ENCODE measurements around the gene PRAMEF2.
"Not testable (repeated sequence)": the region's sequence is repeated elsewhere in the genome, so short reads cannot be mapped to it uniquely, and the experiment has no call there.

The PRAMEF2 gene, protein sequence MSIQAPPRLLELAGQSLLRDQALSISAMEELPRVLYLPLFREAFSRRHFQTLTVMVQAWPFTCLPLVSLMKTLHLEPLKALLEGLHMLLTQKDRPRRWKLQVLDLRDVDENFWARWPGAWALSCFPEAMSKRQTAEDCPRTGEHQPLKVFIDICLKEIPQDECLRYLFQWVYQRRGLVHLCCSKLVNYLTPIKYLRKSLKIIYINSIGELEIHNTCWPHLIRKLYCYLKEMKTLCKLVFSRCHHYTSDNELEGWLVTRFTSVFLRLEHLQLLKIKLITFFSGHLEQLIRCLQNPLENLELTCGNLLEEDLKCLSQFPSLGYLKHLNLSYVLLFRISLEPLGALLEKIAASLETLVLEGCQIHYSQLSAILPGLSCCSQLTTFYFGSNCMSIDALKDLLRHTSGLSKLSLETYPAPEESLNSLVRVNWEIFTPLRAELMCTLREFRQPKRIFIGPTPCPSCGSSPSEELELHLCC

DNA sequence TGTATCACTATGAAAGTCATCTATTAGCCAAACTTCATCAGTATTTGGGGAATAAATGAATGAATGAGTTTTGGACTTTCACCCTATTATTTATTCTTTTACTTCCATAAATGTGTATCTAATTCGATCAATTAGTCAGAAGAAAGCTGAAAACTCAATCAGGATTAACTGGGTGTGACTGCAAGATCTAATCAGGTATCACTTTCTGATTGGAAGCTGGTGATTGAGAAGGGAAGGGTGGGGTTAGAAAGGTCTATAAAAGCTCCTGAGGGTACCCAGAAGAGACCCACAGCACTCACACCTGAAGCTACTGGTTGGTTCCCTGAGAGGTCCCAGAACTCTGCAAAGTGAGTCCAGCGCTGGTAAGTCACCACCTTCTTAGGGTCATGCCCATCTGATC is at the start of gene PRAMEF2:
Gene PRAMEF2 (plus strand): TSS at position 301 of the 400 bp plus-strand sequence. CDS start 1,924 bp downstream, outside the sequence.
- not testable (repeated sequence) for DNase-seq (ENCODE audit: low read depth)

DNA sequence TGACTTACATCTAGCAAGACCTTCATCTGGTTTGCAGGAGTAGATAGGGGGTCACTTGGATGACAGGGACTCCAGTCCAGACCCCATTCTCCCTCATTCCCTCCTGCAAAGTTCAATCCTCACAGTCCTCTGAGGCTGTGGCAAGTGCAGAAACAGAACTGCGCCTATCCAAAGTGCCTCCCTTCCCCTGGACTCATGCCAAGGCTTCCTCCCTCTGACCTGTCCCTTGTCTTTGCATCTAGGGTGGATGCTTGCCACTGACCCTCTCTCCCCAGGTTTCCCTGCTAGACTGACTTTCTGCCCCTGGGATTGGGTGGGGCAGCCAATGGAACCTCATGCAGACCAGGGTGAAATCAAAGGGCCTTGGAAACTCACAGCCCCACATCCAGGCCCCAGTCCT is 47.0 kb upstream of the PRAMEF2 start:
- DNase-seq (ENCODE audit: low read depth), result no peak

DNA sequence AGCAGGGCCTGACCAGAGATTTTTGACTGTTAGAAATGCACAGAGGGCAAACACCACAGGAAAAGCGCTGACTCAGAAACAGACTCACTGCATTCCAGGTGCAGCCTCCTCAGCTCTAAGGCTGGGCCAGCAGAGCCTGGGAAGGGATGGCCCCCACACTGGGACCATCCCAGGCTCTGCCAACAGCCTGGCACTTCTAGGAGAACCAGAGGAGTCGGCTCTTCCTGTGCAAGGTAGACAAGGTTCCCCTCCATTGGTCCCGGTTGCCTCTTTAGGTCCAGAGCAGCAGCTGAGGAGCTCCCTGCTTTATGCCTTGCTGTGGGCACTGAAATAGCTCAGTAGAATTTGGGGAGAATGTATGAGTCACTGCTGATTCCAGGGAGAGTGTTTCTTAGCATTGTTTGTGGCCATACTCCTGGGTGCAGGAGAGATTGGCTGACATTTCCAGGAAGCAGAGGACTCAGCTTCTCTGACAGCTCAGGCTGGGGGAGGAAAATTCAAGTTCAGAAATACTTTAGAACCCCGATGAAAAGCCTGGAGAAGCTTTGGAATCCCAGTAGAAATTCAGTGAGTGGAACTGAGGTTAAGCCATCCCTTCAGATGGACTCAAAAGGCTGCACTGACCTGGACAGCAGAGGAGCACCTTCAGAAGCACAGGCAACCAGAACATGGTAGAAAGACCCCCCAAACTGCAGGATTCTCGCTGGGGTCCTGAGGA is 46.0 kb upstream of the PRAMEF2 start:
- DNase-seq (ENCODE audit: low read depth), result no peak

DNA sequence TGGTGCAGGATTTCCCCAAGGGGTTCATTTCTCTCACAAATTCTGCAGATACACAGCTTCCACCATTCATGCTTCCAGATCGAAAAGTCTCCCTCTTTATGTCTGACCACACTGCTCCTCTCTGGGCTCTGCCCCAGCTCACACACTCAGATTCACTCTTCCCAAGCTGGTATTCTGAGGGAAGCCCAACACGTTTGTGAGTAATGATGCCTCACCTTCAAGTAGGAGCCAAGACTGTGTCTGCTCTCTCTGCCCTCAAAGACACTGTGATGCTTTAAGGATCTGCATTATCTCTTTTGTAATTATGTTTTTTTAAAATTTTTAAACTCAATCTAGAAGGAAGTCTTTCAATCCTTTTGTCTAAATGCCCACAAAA is 45.5 kb upstream of the PRAMEF2 start:
- no peak for DNase-seq (ENCODE audit: low read depth)

DNA sequence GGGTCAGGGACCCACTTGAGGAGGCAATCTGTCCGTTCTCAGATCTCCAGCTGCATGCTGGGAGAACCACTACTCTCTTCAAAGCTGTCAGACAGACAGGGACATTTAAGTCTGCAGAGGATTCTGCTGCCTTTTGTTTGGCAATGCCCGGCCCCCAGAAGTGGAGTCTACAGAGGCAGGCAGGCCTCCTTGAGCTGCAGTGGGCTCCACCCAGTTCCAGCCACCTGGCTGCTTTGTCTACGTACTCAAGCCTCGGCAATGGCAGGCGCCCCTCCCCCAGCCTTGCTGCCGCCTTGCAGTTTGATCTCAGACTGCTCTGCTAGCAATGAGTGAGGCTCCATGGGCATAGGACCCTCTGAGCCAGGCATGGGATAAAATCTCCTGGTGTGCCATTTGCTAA is 37.8 kb upstream of the PRAMEF2 start:
- not testable (repeated sequence) for DNase-seq (ENCODE audit: low read depth)

DNA sequence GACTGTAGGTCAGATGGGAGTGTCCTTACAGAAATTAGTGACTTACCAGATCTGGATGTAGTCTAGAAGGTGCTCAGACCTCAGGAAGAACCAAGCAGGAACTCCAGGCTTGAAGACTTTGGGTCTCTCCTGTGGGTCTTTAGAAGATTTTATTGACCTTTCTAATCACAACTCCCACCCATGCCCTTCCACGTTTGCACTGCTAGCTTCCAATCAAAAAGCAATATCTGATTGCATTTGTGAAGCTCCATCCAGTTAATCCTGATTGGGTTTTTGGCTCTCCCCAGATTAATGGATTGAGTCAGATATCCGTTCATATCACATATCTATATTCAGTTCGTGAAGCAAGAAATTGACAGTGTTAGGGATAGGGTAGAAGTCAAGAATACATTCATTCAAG is 25.6 kb upstream of the PRAMEF2 start, which contains the start of gene PRAMEF11:
Gene PRAMEF11 (minus strand): TSS at position 101 of the 400 bp plus-strand sequence. CDS start 2,621 bp downstream, outside the sequence.
- not testable (repeated sequence) for DNase-seq (ENCODE audit: low read depth)

DNA sequence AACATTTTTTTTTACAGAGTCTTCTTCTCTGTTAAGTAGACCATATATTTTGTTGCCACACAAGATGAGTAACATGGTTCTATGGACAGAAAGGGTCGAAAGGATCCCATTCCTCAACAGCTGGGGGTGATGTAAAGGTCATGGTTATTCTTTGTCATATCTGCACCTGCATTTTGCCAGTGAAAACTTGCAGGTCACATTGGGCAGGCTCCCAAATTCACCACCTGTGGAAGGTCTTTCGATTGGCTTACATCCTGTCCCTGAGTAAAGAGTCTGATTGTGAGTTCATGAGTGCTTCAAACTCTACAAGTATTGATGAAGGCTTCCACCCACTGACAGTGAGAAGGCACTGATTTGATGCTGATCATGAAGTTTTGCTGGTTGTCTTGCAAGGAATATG is 23.6 kb upstream of the PRAMEF2 start:
- DNase-seq (ENCODE audit: low read depth), result not testable (repeated sequence)

DNA sequence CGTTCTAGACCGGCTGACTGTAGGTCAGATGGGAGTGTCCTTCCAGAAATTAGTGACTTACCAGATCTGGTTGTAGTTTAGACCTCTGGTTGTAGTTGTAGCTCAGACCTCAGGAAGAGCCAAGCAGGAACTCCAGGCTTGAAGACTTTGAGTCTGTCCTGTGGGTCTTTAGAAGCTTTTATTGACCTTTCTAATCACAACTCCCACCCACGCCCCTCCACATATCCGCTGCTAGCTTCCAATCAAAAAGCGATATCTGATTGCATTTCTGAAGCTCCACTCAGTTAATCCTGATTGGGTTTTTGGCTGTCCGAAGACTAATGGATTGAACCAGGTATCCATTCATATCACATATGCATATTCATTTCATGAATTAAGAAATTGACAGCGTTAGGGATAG is 8.3 kb upstream of the PRAMEF2 start, which contains the start of gene HNRNPCL1:
Gene HNRNPCL1 (minus strand): TSS at position 101 of the 400 bp plus-strand sequence. CDS start 431 bp downstream, outside the sequence.
- DNase-seq (ENCODE audit: low read depth), result not testable (repeated sequence)

DNA sequence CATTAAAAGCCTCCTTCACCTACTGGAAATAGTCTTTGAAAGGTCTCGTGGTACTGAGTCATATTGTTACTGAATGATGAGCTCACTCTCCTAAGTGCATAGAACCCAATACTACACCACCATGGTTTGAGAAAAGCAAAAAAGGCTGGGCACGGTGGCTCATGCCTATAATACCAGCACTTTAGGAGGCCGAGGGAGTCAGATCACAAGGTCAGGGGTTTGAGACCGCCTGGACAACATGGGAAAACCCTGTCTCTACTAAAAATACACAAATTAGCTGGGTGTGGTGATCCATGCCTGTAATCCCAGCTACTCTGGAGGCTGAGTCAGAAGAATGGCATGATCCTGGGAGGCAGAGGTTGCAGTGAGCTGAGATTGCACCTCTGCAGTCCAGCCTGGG is 5.1 kb upstream of the PRAMEF2 start:
- DNase-seq (ENCODE audit: low read depth), result no peak

DNA sequence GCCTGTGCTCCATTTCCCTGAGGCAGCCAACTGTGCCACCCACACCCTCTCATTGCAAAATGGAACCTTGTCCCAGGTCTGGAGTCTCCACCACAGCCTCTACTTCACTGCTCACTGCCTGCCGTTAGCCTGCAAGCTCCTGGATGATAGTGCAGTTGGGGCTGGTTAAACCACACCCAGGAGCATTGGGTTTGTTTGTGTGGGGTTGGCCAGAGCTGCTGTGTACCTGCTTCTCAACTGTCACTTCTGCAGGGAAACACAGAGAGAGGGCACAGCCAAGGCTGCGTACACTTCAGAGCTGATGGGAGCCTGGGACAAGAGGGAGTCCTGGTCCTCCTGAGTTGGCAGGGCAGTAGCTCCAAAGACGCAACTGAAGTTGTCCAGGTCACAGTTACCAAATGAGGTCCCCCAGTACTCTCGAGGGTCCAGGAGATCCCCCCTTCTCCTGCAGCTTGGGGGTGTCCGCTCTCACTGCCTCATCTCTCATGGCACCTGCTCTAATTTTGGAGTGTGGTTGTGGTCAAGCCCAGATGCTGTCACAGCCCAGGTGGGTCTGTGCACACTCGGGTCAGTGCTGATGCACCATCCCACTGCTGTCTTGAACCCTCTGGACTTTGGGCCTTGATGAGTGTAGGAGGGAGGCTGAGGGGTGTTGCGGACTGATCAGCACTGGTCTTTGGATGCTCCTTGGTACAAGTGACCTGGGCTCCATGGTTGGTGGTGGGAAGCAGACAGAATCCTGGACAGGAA is 6.4 kb downstream of the PRAMEF2 start:
- DNase-seq (ENCODE audit: low read depth), result not testable (repeated sequence)

DNA sequence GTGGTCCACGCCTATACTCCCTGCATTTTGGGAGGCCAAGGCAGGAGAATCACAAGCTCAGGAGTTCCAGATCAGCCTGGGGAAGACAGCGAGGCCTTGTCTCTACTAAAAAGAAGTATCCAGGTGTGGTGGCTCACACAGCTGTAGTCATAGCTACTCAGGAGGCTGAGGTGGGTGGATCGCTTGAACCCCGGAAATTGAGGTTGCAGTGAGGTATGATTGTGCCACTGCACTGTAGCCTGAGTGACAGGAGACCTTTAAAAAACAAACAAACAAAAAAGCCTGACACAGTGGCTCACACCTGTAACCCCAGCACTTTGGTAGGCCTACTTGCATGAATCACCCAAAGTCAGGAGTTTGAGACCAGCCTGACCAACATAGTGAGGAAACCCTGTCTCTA is 21.6 kb downstream of the PRAMEF2 start:
- DNase-seq (ENCODE audit: low read depth), result not testable (repeated sequence)

DNA sequence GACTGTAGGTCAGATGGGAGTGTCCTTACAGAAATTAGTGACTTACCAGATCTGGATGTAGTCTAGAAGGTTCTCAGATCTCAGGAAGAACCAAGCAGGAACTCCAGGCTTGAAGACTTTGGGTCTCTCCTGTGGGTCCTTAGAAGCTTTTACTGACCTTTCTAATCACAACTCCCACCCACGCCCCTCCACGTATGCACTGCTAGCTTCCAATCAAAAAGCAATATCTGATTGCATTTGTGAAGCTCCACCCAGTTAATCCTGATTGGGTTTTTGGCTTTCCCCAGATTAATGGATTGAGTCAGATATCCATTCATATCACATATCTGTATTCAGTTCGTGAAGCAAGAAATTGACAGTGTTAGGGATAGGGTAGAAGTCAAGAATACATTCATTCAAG is 29.2 kb downstream of the PRAMEF2 start, which contains the start of gene PRAMEF4:
Gene PRAMEF4 (minus strand): TSS at position 101 of the 400 bp plus-strand sequence. CDS start 2,807 bp downstream, outside the sequence.
- DNase-seq (ENCODE audit: low read depth), result not testable (repeated sequence)

DNA sequence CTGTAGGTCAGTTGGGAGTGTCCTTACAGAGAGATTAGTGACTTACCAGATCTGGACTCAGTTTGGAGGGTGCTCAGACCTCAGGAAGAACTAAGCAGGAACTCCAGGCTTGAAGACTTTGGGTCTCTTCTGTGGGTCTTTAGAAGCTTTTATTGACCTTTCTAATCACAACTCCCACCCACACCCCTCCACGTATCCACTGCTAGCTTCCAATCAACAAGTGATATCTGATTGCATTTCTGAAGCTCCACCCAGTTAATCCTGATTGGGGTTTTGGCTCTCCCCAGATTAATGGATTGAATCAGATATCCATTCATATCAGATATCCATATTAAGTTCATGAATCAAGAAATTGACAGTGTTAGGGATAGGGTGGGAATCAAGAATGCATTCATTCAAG is 41.3 kb downstream of the PRAMEF2 start, which contains the start of gene PRAMEF10:
Gene PRAMEF10 (minus strand): TSS at position 101 of the 400 bp plus-strand sequence. CDS start 2,423 bp downstream, outside the sequence.
- DNase-seq (ENCODE audit: low read depth), result not testable (repeated sequence)

DNA sequence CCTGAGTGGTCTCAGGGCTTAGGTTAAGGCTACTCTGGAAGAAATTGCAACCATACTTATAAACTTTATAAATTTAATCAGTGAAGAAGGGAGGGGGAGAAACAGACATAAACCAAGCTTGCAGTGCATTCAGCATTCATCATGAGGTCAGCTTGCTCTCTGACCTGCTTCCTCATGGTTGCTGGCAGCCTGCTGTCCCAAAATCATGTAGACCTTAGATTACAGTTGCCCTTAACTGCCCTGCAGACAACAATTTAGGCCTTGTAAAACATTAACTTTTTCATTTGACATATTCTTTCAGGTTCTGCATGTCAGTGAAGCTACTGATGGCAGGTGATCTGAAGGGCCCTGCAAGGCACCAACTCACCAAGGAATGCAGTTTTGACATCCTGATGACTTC is 42.3 kb downstream of the PRAMEF2 start:
- DNase-seq (ENCODE audit: low read depth), result not testable (repeated sequence)

DNA sequence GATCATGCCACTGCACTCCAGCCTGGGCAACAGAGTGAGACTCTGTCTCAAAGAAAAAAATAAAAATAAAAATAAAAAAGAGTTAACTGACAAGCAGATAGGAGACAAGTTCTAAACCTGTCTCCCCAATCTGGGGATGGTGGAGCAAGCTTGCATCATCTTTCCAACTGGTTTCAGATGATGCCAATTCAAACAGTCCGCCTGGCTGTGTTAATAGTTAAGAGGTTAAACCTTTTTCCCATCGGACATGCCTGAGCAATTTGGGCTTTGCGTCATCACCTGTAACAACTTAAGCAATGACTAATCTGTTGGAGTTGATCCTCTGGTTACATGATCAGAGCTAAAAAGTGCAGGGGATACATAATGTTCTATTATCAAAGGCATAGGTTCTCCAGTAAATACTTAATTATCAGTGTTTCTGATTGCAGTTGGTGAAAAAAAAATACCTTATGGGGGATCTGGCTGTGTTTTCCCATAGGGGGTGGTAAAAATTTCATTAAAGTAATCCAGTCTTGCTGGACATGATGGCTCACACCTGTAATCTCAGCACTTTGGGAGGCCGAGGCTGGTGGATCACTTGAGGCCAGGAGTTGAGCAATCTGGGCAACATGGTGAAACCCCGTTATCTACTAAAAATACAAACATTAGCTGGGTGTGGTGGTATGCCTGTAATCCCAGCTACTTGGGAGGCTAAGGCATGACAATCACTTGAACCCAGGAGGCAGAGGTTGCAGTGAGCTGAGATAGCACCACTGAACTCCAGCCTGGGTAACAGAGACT is 47.1 kb downstream of the PRAMEF2 start:
- not testable (repeated sequence) for DNase-seq (ENCODE audit: low read depth)
